Naive thymus-derived CD4-positive, alpha-beta T cell (primary cell): ENCODE results near the gene DDX56. TPM values are rescaled to one million over a fixed set of nuclear protein-coding genes. Genes with fewer than 3 reads are reported as not detected.
A peak's percentile ranks its signal among the peaks of the same experiment; 100 is the strongest.

ENCODE experiments used
- ATAC-seq: fragments of 150-1000 bp; cut with Tn5 transposase; 2 replicates; pipeline ENCODE4 v1.10.0; 2021; ENCODE audit warnings: mild to moderate bottlenecking, moderate library complexity
- CTCF ChIA-PET: fragments of 350-600 bp; sonication (Branson Sonifier 250); formaldehyde crosslinking; loops from one replicate; lab custom pipeline; 2021; ENCODE audit warnings: antibody characterized with exemption; lab: Charles Lee
- POLR2A ChIA-PET: fragments of 350-600 bp; sonication (Branson Sonifier 250); formaldehyde crosslinking; loops from one replicate; lab custom pipeline; 2021; ENCODE audit warnings: antibody characterized with exemption, inconsistent platforms; lab: Charles Lee
- DNase-seq, 9 donors: peaks; one replicate each; pipeline versions ENCODE4 v3.0.0 to v3.0.0-alpha.2; 2020 to 2022; ENCODE audit warnings: mixed read lengths in 1 of 9
- H3K27ac ChIP-seq: one replicate; pipeline ENCODE4 v1.7.0; 2013; ENCODE audit warnings: mild to moderate bottlenecking, low read depth, low read length, moderate library complexity
- H3K27me3 ChIP-seq, 2 donors: one replicate each; pipeline ENCODE4 v1.7.0; 2013; ENCODE audit warnings: low read length in 2 of 2, mild to moderate bottlenecking in 2 of 2, moderate library complexity in 2 of 2; ENCODE audit not compliant: control insufficient read depth in 2 of 2, insufficient read depth in 2 of 2
- H3K36me3 ChIP-seq, 3 experiments: 1 replicate in 2 of 3; 2 replicates in 1 of 3; pipeline ENCODE4 v1.7.0; 2013; ENCODE audit warnings: low read length in 3 of 3, mild to moderate bottlenecking in 3 of 3, moderate library complexity in 1 of 3; ENCODE audit not compliant: insufficient read depth in 3 of 3, control insufficient read depth in 2 of 3
- H3K4me1 ChIP-seq, 2 donors: one replicate each; pipeline ENCODE4 v1.7.0; 2013; ENCODE audit warnings: low read length in 2 of 2, mild to moderate bottlenecking in 2 of 2, moderate library complexity in 1 of 2; ENCODE audit not compliant: control insufficient read depth in 2 of 2, insufficient read depth in 2 of 2
- H3K4me3 ChIP-seq: 2 replicates; pipeline ENCODE4 v1.7.0; 2013; ENCODE audit warnings: mild to moderate bottlenecking, low read length
- H3K9me3 ChIP-seq, 3 experiments: 1 replicate in 2 of 3; 2 replicates in 1 of 3; pipeline ENCODE4 v1.7.0; 2013; ENCODE audit warnings: low read length in 3 of 3; ENCODE audit not compliant: control insufficient read depth in 2 of 3
- H3K27ac Mint-ChIP-seq, 9 donors: one replicate each; pipeline ENCODE4 v1.8.0; 2020 to 2022; ENCODE audit warnings: mixed read lengths in 9 of 9, mild to moderate bottlenecking in 8 of 9, moderate library complexity in 5 of 9, inconsistent platforms in 2 of 9
- H3K27me3 Mint-ChIP-seq, 5 donors: one replicate each; pipeline ENCODE4 v1.8.0; 2021 to 2022; ENCODE audit warnings: mixed read lengths in 5 of 5, mild to moderate bottlenecking in 1 of 5
- H3K36me3 Mint-ChIP-seq, 5 donors: one replicate each; pipeline ENCODE4 v1.8.0; 2020 to 2022; ENCODE audit warnings: mixed read lengths in 5 of 5, mild to moderate bottlenecking in 3 of 5, inconsistent platforms in 1 of 5
- H3K4me1 Mint-ChIP-seq, 7 donors: one replicate each; pipeline ENCODE4 v1.8.0; 2020 to 2022; ENCODE audit warnings: mixed read lengths in 7 of 7, mild to moderate bottlenecking in 3 of 7, inconsistent platforms in 1 of 7
- H3K4me3 Mint-ChIP-seq, 10 donors: one replicate each; pipeline ENCODE4 v1.8.0; 2020 to 2022; ENCODE audit warnings: mild to moderate bottlenecking in 10 of 10, mixed read lengths in 10 of 10, moderate library complexity in 6 of 10, inconsistent platforms in 2 of 10
- H3K9me3 Mint-ChIP-seq, 11 donors: one replicate each; pipeline ENCODE4 v1.8.0; 2020 to 2022; ENCODE audit warnings: mixed read lengths in 11 of 11, mild to moderate bottlenecking in 4 of 11, inconsistent platforms in 1 of 11, moderate library complexity in 1 of 11
- intact Hi-C, 2 donors: fragments of 100-400 bp; cut with micrococcal nuclease; formaldehyde crosslinking; loops; one replicate each; pipeline ENCODE4 v1.15.1; 2023
- polyA plus RNA-seq, 2 donors: library from polyadenylated mRNA; unstranded; fragments of 300-500 nt; fragmentation: Illumina TruSeq; gene quantifications; one replicate each; pipeline ENCODE4 v1.2.3, GENCODE V29; 2021
- total RNA-seq, 6 experiments: library from RNA in 5 of 6; stranded (reverse) in 5 of 6; gene quantifications; 1 replicate in 5 of 6; 2 replicates in 1 of 6; pipeline ENCODE4 v1.2.3 and lab custom pipeline; 2021 to 2026

DDX56 gene
- total RNA-seq (100 to 1,000 TPM in 2 of 5 experiments, 10 to 100 TPM in 3; 82.8 to 124 (median 100.0) TPM), polyA plus RNA-seq (10 to 100 TPM; 43.6 to 65.1 TPM), total RNA-seq (lab: John Stamatoyannopoulos, UW) (108 reads per million, percentile 86 among the genes with 10 or more reads in this experiment)

DNA sequence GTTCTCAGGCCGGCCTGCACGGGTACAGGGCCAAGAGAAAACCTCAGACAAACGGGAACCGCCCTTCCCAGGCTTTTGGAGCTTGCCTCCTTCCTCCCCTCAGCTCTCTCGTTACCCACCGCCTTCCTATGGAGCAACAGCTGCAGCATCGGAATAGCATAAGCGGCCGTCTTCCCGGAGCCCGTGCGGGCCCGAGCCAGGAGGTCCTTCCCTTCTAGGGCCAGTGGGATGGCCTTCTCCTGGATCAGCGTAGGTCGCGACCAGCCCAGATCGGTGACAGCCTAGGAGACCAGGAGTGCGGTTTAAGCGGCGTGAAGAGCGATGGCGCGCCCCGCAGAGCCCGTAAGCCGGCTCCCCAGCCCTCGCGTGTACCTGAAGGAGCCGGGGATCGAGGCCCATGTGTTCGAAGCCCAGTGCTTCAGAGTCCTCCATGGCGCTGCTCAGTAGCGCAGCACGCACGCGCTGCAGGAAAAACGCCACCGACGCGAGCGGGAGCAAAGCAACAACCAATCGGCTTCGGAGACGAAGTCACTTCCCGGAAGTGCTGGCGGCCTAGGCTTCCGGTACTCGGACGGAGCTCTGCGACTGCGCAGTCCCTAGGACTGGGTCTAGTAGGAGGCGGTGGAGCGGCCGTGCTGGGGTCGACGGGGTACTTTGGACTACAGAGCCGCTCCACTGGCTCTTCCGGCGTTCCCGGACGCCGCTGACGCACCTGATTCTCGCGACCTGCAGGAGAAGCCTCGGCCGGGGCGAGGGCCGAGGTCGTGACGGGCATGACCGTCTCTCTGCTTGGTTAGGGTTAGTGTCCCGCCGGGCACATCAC is at the start of gene DDX56:
Gene DDX56, minus strand, starts transcription at position 445 of the 823 bp plus-strand sequence. Its CDS starts 13 bp downstream, at position 432.
- H3K27me3 Mint-ChIP-seq: no peaks in the 10 kb centered on the region

GRCh38 chr7:44622342-44623151 is 48.8 kb upstream of the DDX56 start:
- peaks cover 0 to 36% (median 12%) of the 10 kb centered on the region in 5 donors for H3K36me3 Mint-ChIP-seq
- ChIA-PET POLR2A (no interaction called here), CTCF (no interaction called here)
- H3K9me3 Mint-ChIP-seq: no peaks in the 10 kb centered on the region
- ATAC-seq: peak; percentile 65
- H3K27ac Mint-ChIP-seq: peak overlapping the region in 8 of 9 donors; percentile 11 to 95 (median 63)
- peaks cover 41 to 85% (median 62%) of the 10 kb centered on the region in 7 donors for H3K4me1 Mint-ChIP-seq
- H3K4me3 Mint-ChIP-seq: peak overlapping the region in 4 of 10 donors; percentile 14 to 80 (median 40)
- peaks cover 0 to 29% (median 5%) of the 10 kb centered on the region in 3 experiments for H3K36me3 ChIP-seq
- H3K4me1 ChIP-seq: peaks cover 18 to 82% of the 10 kb centered on the region in 2 donors
- H3K27ac ChIP-seq: no peak overlapping the region
- no peaks in the 10 kb centered on the region for H3K27me3 Mint-ChIP-seq
- H3K9me3 ChIP-seq: no peaks in the 10 kb centered on the region
- H3K4me3 ChIP-seq: peak overlapping the region; percentile 9
- H3K27me3 ChIP-seq: no peaks in the 10 kb centered on the region
- intact Hi-C loops: loop anchor here in 1 of 2 donors (2.0 kb wide), 1 partner anchor 16 kb away; the partner anchor contains the start of gene OGDH
- DNase-seq: peak in 1 of 9 donors; percentile 44

More for the DNA sequence above, at the start of gene DDX56:
- H3K36me3 ChIP-seq: peaks cover 21 to 50% (median 41%) of the 10 kb centered on the region in 3 experiments
- H3K27ac Mint-ChIP-seq: peak within 1 kb of the TSS; percentile 92 to 99 (median 98)
- peak within 1 kb of the TSS; percentile 95 for H3K27ac ChIP-seq
- peaks cover 7 to 37% (median 22%) of the 10 kb centered on the region in 5 donors for H3K36me3 Mint-ChIP-seq
- H3K4me3 Mint-ChIP-seq: peak within 1 kb of the TSS; percentile 91 to 98 (median 95)
- peaks cover 20 to 48% (median 33%) of the 10 kb centered on the region in 7 donors for H3K4me1 Mint-ChIP-seq
- ChIA-PET CTCF (interaction anchor here (0.8 to 2.7 kb wide), 3 partner anchors 8 to 347 kb away, joined by 3 to 14 read pairs (median 5); no protein-coding TSS in a partner anchor), POLR2A (interaction anchor here (0.6 to 4.5 kb wide), 24 partner anchors 9 to 705 kb away, joined by 3 to 51 read pairs (median 4); partner anchors contain the start of genes H2AZ2, MRPS24, NUDCD3 and OGDH)
- H3K4me3 ChIP-seq: peak within 1 kb of the TSS; percentile 95
- H3K9me3 ChIP-seq: no peaks in the 10 kb centered on the region
- DNase-seq (peak; percentile 72 to 90 (median 87)), ATAC-seq (peak; percentile 97)
- no peaks in the 10 kb centered on the region for H3K27me3 ChIP-seq
- peaks cover 19 to 27% of the 10 kb centered on the region in 2 donors for H3K4me1 ChIP-seq
- H3K9me3 Mint-ChIP-seq: no peaks in the 10 kb centered on the region
- intact Hi-C loops: loop anchor here (1.0 to 5.0 kb wide), 10 partner anchors 9 to 556 kb away; partner anchors contain the start of genes NUDCD3 (in 2 of the 2), TMED4 (in 2 of the 2), OGDH (in 1 of the 2) and POLD2 (in 1 of the 2)

DNA sequence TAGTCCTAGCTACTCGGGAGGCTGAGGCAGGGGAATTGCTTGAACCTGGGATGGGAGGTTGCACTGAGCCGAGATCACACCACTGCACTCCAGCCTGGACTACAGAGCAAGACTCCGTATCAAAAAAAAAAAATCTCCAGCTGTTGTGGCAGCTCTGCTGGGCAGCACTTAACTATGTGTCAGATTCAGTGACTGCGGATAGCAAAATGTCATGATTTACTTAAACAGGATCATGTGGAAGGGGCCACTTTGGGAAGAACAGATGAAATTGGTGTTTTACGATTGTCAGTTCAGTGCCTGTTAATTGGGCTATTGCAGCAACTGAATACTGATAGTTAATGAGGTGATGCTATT is 48.0 kb upstream of the DDX56 start:
- no peaks in the 10 kb centered on the region for H3K9me3 ChIP-seq
- CTCF ChIA-PET: no interaction called here
- POLR2A ChIA-PET: interaction anchor here (0.9 to 1.0 kb wide), 2 partner anchors 16 to 18 kb away, joined by 3 read pairs; no protein-coding TSS in a partner anchor
- no peaks in the 10 kb centered on the region for H3K27me3 ChIP-seq
- ATAC-seq: no peak
- Mint-ChIP-seq H3K4me1 (peaks cover 43 to 92% (median 68%) of the 10 kb centered on the region in 7 donors), H3K9me3 (no peaks in the 10 kb centered on the region), H3K27ac (peak overlapping the region in 4 of 9 donors; percentile 25 to 81 (median 61)), H3K36me3 (peaks cover 0 to 35% (median 12%) of the 10 kb centered on the region in 5 donors), H3K4me3 (peak overlapping the region in 1 of 10 donors; percentile 23), H3K27me3 (no peaks in the 10 kb centered on the region)
- intact Hi-C loops: loop anchor here in 1 of 2 donors (2.0 kb wide), 1 partner anchor 15 kb away; the partner anchor contains the start of gene OGDH
- H3K27ac ChIP-seq: no peak overlapping the region
- H3K4me1 ChIP-seq: peaks cover 18 to 89% of the 10 kb centered on the region in 2 donors
- no peak overlapping the region for H3K4me3 ChIP-seq
- peaks cover 0 to 29% (median 5%) of the 10 kb centered on the region in 3 experiments for H3K36me3 ChIP-seq
- DNase-seq: no peak

- Mint-ChIP-seq H3K36me3 (peaks cover 0 to 33% (median 12%) of the 10 kb centered on the region in 5 donors), H3K27me3 (no peaks in the 10 kb centered on the region), H3K9me3 (no peaks in the 10 kb centered on the region), H3K4me3 (peak overlapping the region in 2 of 10 donors; percentile 23 to 48), H3K27ac (peak overlapping the region in 5 of 9 donors; percentile 59 to 84 (median 79)), H3K4me1 (peaks cover 43 to 89% (median 68%) of the 10 kb centered on the region in 7 donors)
- no peak overlapping the region for H3K4me3 ChIP-seq
- H3K9me3 ChIP-seq: no peaks in the 10 kb centered on the region
- intact Hi-C loops: no loop called here
- POLR2A ChIA-PET: interaction anchor here (0.6 to 1.3 kb wide), 5 partner anchors 14 to 39 kb away, joined by 3 to 4 read pairs (median 3); partner anchors contain the start of gene TMED4
- H3K27ac ChIP-seq: no peak overlapping the region
- CTCF ChIA-PET: no interaction called here
- DNase-seq (no peak), ATAC-seq (peak; percentile 57)
- H3K36me3 ChIP-seq: peaks cover 0 to 24% (median 5%) of the 10 kb centered on the region in 3 experiments
- H3K4me1 ChIP-seq: peaks cover 18 to 84% of the 10 kb centered on the region in 2 donors
- no peaks in the 10 kb centered on the region for H3K27me3 ChIP-seq
Measured at GRCh38 chr7:44621034-44621749, 47.5 kb upstream of the DDX56 start.

DNA sequence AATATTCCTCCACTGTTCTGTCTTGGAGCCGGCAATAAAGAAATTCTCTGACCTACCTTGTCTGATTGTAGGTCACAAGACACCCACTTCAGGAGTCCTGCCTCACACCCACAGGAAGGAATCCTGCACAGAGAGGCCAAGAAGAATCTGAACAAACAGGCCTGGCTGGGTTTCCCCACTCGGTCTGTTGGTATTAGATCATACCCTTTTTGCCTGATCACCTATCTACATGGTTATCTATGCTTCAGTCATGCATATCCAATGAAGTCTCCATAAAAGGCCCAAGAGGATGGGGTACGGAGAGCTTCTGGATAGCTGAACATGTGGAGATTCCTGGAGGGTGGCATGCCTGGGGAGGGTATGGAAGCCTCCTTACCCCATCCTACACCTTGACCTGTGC is 45.0 kb upstream of the DDX56 start:
- intact Hi-C loops: no loop called here
- DNase-seq (peak in 1 of 9 donors; percentile 33), ATAC-seq (peak; percentile 39)
- ChIA-PET POLR2A (interaction anchor here (0.6 kb wide), 1 partner anchor 24 kb away, joined by 3 read pairs; no protein-coding TSS in a partner anchor), CTCF (no interaction called here)
- Mint-ChIP-seq H3K27me3 (no peaks in the 10 kb centered on the region), H3K4me3 (peak overlapping the region in 3 of 10 donors; percentile 22 to 34 (median 24)), H3K36me3 (peaks cover 0 to 21% (median 10%) of the 10 kb centered on the region in 5 donors), H3K27ac (peak overlapping the region in 4 of 9 donors; percentile 32 to 67 (median 41)), H3K4me1 (peaks cover 46 to 89% (median 86%) of the 10 kb centered on the region in 7 donors), H3K9me3 (no peaks in the 10 kb centered on the region)
- no peak overlapping the region for H3K4me3 ChIP-seq
- H3K9me3 ChIP-seq: no peaks in the 10 kb centered on the region
- peaks cover 33 to 79% of the 10 kb centered on the region in 2 donors for H3K4me1 ChIP-seq
- no peaks in the 10 kb centered on the region for H3K27me3 ChIP-seq
- no peak overlapping the region for H3K27ac ChIP-seq
- peaks cover 0 to 3% (median 0%) of the 10 kb centered on the region in 3 experiments for H3K36me3 ChIP-seq
